H9 (cell line): ENCODE results near the gene CTCF. TPM values are rescaled to one million over a fixed set of nuclear protein-coding genes. Genes with fewer than 3 reads are reported as not detected.

Experiments
- DNase-seq: peaks from one replicate; pipeline ENCODE4 v3.0.0-alpha.2; 2017
- H2AFZ ChIP-seq: one replicate; pipeline ENCODE4 v1.6.1; 2013; ENCODE audit warnings: mild to moderate bottlenecking, low read length, control low read depth, moderate library complexity
- H2AK5ac ChIP-seq: 2 replicates; pipeline ENCODE4 v1.6.1; 2013; ENCODE audit warnings: low read length, control low read depth, mixed read lengths; ENCODE audit not compliant: insufficient read length
- H2BK120ac ChIP-seq: one replicate; pipeline ENCODE4 v1.6.1; 2013; ENCODE audit warnings: low read depth, mild to moderate bottlenecking, low read length, control low read depth, inconsistent platforms; ENCODE audit not compliant: poor library complexity, severe bottlenecking
- H2BK12ac ChIP-seq: 2 replicates; pipeline ENCODE4 v1.6.1; 2013; ENCODE audit warnings: low read length, control low read depth, mixed read lengths, low read depth; ENCODE audit not compliant: insufficient read length
- H2BK15ac ChIP-seq: 2 replicates; pipeline ENCODE4 v1.6.1; 2013; ENCODE audit warnings: low read depth, low read length, control low read depth
- H2BK20ac ChIP-seq: one replicate; pipeline ENCODE4 v1.6.1; 2013; ENCODE audit warnings: low read depth, mild to moderate bottlenecking, low read length, control low read depth, inconsistent platforms; ENCODE audit not compliant: poor library complexity, severe bottlenecking
- H2BK5ac ChIP-seq: 2 replicates; pipeline ENCODE4 v1.6.1; 2013; ENCODE audit warnings: low read length, control low read depth, mixed read lengths; ENCODE audit not compliant: insufficient read length
- H3K14ac ChIP-seq: 2 replicates; pipeline ENCODE4 v1.6.1; 2013; ENCODE audit warnings: low read length, control low read depth; ENCODE audit not compliant: insufficient read depth
- H3K18ac ChIP-seq: 2 replicates; pipeline ENCODE4 v1.6.1; 2013; ENCODE audit warnings: low read depth, mild to moderate bottlenecking, mixed read lengths, low read length, control low read depth; ENCODE audit not compliant: insufficient read length
- H3K23ac ChIP-seq: 2 replicates; pipeline ENCODE4 v1.6.1; 2013; ENCODE audit warnings: low read length, control low read depth, mixed read lengths, low read depth; ENCODE audit not compliant: insufficient read length
- H3K23me2 ChIP-seq: 2 replicates; pipeline ENCODE4 v1.6.1; 2013; ENCODE audit warnings: low read depth, mild to moderate bottlenecking, mixed read lengths, low read length, control low read depth; ENCODE audit not compliant: insufficient read length, poor library complexity, severe bottlenecking
- H3K27ac ChIP-seq: 2 replicates; pipeline ENCODE4 v1.5.1; 2013; ENCODE audit warnings: low read length, control low read depth, mixed read lengths, low read depth; ENCODE audit not compliant: insufficient read length
- H3K27me3 ChIP-seq: 2 replicates; pipeline ENCODE4 v1.6.1; 2013; ENCODE audit warnings: low read length, control low read depth, inconsistent platforms; ENCODE audit not compliant: insufficient read depth
- H3K4ac ChIP-seq: 2 replicates; pipeline ENCODE4 v1.6.1; 2013; ENCODE audit warnings: low read depth, mild to moderate bottlenecking, control low read depth, inconsistent platforms, low read length, moderate library complexity
- H3K4me1 ChIP-seq: 2 replicates; pipeline ENCODE4 v1.6.1; 2013; ENCODE audit warnings: low read length, control low read depth, inconsistent platforms; ENCODE audit not compliant: insufficient read depth
- H3K4me2 ChIP-seq: 2 replicates; pipeline ENCODE4 v1.6.1; 2013; ENCODE audit warnings: low read length, control low read depth, mixed read lengths; ENCODE audit not compliant: insufficient read length, insufficient read depth
- H3K56ac ChIP-seq: 2 replicates; pipeline ENCODE4 v1.6.1; 2013; ENCODE audit warnings: low read depth, mild to moderate bottlenecking, mixed read lengths, low read length, control low read depth; ENCODE audit not compliant: insufficient read length
- H3K79me1 ChIP-seq: 2 replicates; pipeline ENCODE4 v1.6.1; 2013; ENCODE audit warnings: low read depth, mild to moderate bottlenecking, moderate library complexity, low read length, control low read depth, inconsistent platforms; ENCODE audit not compliant: insufficient read depth, poor library complexity, severe bottlenecking
- H3K79me2 ChIP-seq: 2 replicates; pipeline ENCODE4 v1.6.1; 2013; ENCODE audit warnings: low read length, control low read depth, inconsistent platforms; ENCODE audit not compliant: insufficient read depth
- H3K9ac ChIP-seq: 2 replicates; pipeline ENCODE4 v1.6.1; 2013; ENCODE audit warnings: low read length, control low read depth, mixed read lengths; ENCODE audit not compliant: insufficient read length; ENCODE audit errors: extremely low read depth
- H3K9me3 ChIP-seq: one replicate; pipeline ENCODE4 v1.6.1; 2013; ENCODE audit warnings: low read depth, low read length, inconsistent platforms; ENCODE audit not compliant: control insufficient read depth
- H3T11ph ChIP-seq: one replicate; pipeline ENCODE4 v1.6.1; 2013; ENCODE audit warnings: mild to moderate bottlenecking, low read length, control low read depth, inconsistent platforms
- H4K20me1 ChIP-seq: one replicate; pipeline ENCODE4 v1.6.1; 2013; ENCODE audit not compliant: control insufficient read depth, insufficient read length, insufficient read depth
- H4K5ac ChIP-seq: 2 replicates; pipeline ENCODE4 v1.6.1; 2013; ENCODE audit warnings: low read depth, mild to moderate bottlenecking, mixed read lengths, low read length, control low read depth; ENCODE audit not compliant: insufficient read length
- H4K8ac ChIP-seq: replicated peaks from 2 replicates; pipeline ENCODE4 v1.6.1; 2013; ENCODE audit warnings: low read length, control low read depth, mixed read lengths, low read depth; ENCODE audit not compliant: insufficient read length
- H4K91ac ChIP-seq: 2 replicates; pipeline ENCODE4 v1.6.1; 2013; ENCODE audit warnings: low read depth, mild to moderate bottlenecking, moderate library complexity, mixed read lengths, low read length, control low read depth; ENCODE audit not compliant: insufficient read length
- H3K27ac Mint-ChIP-seq, 3 experiments: 2 replicates in 2 of 3; 3 replicates in 1 of 3; pipeline ENCODE4 v1.8.0; 2020 to 2021; ENCODE audit warnings: mixed read lengths in 3 of 3, mild to moderate bottlenecking in 1 of 3, moderate library complexity in 1 of 3
- H3K27me3 Mint-ChIP-seq: 2 replicates; pipeline ENCODE4 v1.8.0; 2021; ENCODE audit warnings: low read depth, mild to moderate bottlenecking, moderate library complexity, mixed read lengths
- H3K36me3 Mint-ChIP-seq, 3 experiments: 2 replicates in 2 of 3; 3 replicates in 1 of 3; pipeline ENCODE4 v1.8.0; 2020 to 2021; ENCODE audit warnings: low read depth in 3 of 3, mixed read lengths in 3 of 3; ENCODE audit not compliant: insufficient read depth in 1 of 3
- H3K4me1 Mint-ChIP-seq, 2 experiments: 2 replicates each; pipeline ENCODE4 v1.8.0; 2020; ENCODE audit warnings: mixed read lengths in 2 of 2
- H3K4me3 Mint-ChIP-seq, 2 experiments: 2 replicates in 1 of 2; 3 replicates in 1 of 2; pipeline ENCODE4 v1.8.0; 2020 to 2021; ENCODE audit warnings: mild to moderate bottlenecking in 2 of 2, mixed read lengths in 2 of 2, moderate library complexity in 1 of 2
- H3K9me3 Mint-ChIP-seq, 2 experiments: 2 replicates in 1 of 2; 3 replicates in 1 of 2; pipeline ENCODE4 v1.8.0; 2020; ENCODE audit warnings: mild to moderate bottlenecking in 2 of 2, mixed read lengths in 2 of 2, moderate library complexity in 1 of 2
- WGBS: extraction: QIAGEN DNeasy Blood & Tissue Kit; methylation state at CpG from one replicate; pipeline ENCODE4 v1.1.7; 2013; ENCODE audit warnings: missing lambda C conversion rate, low lambda C conversion rate, mixed read lengths; ENCODE audit not compliant: insufficient read length; ENCODE audit errors: extremely low coverage; 5-methylcytosine and 5-hydroxymethylcytosine counted together
- total RNA-seq: library from RNA; stranded (reverse); gene quantifications from 2 replicates; pipeline ENCODE4 v1.2.1, GENCODE V29; 2021
- TF ChIP-seq, protein P1 (sequence below): fragments of 200-600 bp; sonication (generic); conservative IDR thresholded peaks from 3 replicates; pipeline ENCODE4 v1.8.0; 2021; ENCODE audit warnings: antibody characterized with exemption, mild to moderate bottlenecking

CTCF gene
- total RNA-seq, 1 experiment from 2014 or later: 87.3 TPM

- Histone ChIP-seq H3K79me2 (no peaks in the 10 kb centered on the region), H3K27ac (no peak overlapping the region), H2BK5ac (no peak overlapping the region), H2BK12ac (no peak overlapping the region), H3T11ph (no peak overlapping the region), H3K79me1 (no peaks in the 10 kb centered on the region), H4K5ac (no peak overlapping the region), H3K23ac (no peak overlapping the region), H4K20me1 (no peaks in the 10 kb centered on the region), H2AFZ (no peak overlapping the region), H2AK5ac (no peak overlapping the region), H2BK20ac (no peak overlapping the region), H3K4ac (no peak overlapping the region), H3K18ac (no peak overlapping the region), H3K27me3 (no peaks in the 10 kb centered on the region; the same call in 1 of the 2 replicates), H3K23me2 (peaks cover 3% of the 10 kb centered on the region), H2BK120ac (no peak overlapping the region), H3K4me1 (no peaks in the 10 kb centered on the region), H4K91ac (no peak overlapping the region), H3K56ac (no peak overlapping the region), H2BK15ac (no peak overlapping the region), H3K4me2 (no peak overlapping the region), H3K9ac (no peak overlapping the region), H4K8ac (no peak overlapping the region), H3K14ac (no peak overlapping the region), H3K9me3 (no peaks in the 10 kb centered on the region)
- Mint-ChIP-seq H3K36me3 (peaks cover 12 to 52% (median 39%) of the 10 kb centered on the region in 3 experiments), H3K9me3 (no peaks in the 10 kb centered on the region; a peak in 1 of 5 replicates), H3K27ac (no peak overlapping the region), H3K27me3 (peaks cover 5% of the 10 kb centered on the region), H3K4me1 (peaks cover 8 to 11% of the 10 kb centered on the region in 2 experiments), H3K4me3 (peak overlapping the region in 1 of 2 experiments; percentile 54; a peak in 3 of 5 replicates)
- WGBS: no CpG with 5 or more reads among the region's 30 CpGs
- TF ChIP-seq, protein P1, sequence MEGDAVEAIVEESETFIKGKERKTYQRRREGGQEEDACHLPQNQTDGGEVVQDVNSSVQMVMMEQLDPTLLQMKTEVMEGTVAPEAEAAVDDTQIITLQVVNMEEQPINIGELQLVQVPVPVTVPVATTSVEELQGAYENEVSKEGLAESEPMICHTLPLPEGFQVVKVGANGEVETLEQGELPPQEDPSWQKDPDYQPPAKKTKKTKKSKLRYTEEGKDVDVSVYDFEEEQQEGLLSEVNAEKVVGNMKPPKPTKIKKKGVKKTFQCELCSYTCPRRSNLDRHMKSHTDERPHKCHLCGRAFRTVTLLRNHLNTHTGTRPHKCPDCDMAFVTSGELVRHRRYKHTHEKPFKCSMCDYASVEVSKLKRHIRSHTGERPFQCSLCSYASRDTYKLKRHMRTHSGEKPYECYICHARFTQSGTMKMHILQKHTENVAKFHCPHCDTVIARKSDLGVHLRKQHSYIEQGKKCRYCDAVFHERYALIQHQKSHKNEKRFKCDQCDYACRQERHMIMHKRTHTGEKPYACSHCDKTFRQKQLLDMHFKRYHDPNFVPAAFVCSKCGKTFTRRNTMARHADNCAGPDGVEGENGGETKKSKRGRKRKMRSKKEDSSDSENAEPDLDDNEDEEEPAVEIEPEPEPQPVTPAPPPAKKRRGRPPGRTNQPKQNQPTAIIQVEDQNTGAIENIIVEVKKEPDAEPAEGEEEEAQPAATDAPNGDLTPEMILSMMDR: no peak
- no peak for DNase-seq
Measured at GRCh38 chr16:67654403-67654911, 92.1 kb downstream of the CTCF start.
